NB4 (cell line): ENCODE results near the gene APMAP.
"Not testable (repeated sequence)": the region's sequence is repeated elsewhere in the genome, so short reads cannot be mapped to it uniquely, and the experiment has no call there.

Experiments
- CTCF ChIP-seq: IDR thresholded peaks from one replicate; pipeline ENCODE4 v1.5.1; 2012; ENCODE audit warnings: low read depth, low read length
- MAX ChIP-seq: IDR thresholded peaks from 2 replicates; pipeline ENCODE4 v1.6.1; 2011; ENCODE audit warnings: low read depth, low read length
- POLR2A ChIP-seq: IDR thresholded peaks from 2 replicates; pipeline ENCODE4 v1.6.1; 2011; ENCODE audit warnings: mild to moderate bottlenecking; ENCODE audit not compliant: insufficient read length; ENCODE audit errors: extremely low read depth

GRCh38 chr20:24948396-24948938 is 44.1 kb downstream of the APMAP start:
- TF ChIP-seq CTCF, MAX, POLR2A: not testable (repeated sequence)
